HPDE6-E6E7 (cell line): ENCODE measurements around the gene BCDIN3D.

Source experiments
- DNase-seq: peaks from one replicate; pipeline ENCODE4 v3.0.0; 2011; ENCODE audit warnings: missing footprints; ENCODE audit errors: extremely low spot score

Gene BCDIN3D

DNA sequence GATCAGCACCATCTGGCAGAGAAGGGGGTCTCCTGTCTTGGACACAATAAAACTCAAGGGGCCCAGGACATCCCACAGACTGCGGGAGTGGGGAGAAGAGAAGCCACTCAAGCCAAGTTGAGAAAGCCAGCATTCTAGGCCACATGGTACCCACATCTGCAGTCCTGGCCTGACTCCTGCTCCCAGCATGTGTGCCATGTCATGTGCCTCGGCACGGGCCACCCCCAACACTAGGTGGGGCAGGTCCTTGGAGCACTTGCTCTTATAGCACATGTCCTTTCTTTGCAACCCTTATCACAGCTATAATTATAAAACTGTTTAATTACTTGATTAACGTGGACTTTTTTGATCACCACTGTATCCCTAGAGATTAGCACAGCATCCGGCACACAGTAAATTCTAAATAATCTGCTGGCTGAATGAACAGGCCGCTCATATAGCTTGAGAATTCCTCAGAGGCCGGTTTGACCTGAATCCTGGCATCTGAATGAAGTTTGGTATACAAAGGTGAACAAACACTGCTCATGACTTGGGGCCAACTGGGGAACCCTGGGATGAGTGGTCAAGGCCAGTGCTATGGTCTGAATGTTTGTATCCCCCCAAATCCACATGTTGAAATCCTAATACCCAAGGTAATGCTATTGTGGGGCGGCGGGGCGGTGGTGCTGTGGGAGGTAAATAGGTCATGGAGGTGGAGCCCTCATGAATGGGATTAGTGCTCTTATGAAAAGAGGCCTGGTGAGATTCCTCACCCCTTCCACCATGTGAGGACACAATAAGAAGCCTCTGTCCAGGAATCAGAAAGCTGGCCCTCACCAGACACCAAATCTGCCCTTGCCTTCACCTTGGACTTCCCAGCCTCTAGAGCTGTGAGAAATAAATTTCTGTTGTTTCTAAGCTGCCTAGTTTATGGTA, 21.3 kb downstream of the BCDIN3D start:
- no peak for DNase-seq

DNA sequence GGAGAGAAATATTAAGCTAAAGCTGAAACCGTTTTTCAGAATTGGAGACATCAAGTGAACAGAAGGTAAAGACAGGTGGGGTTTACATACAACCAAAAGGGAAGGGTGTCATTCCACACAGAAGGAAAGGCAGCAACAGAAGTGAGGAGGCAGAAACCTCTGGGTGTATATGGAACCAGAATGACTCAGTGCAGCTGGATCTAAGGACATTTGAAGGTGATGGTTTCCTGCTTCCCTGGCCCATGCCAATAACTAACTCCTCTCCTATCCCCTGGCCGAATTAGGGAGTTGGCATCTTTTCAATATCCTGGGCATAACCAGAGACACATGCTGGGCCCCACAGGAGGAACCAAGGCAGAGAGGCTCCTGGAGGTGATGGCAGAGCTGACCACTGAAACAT, 23.1 kb downstream of the BCDIN3D start:
- no peak for DNase-seq

DNA sequence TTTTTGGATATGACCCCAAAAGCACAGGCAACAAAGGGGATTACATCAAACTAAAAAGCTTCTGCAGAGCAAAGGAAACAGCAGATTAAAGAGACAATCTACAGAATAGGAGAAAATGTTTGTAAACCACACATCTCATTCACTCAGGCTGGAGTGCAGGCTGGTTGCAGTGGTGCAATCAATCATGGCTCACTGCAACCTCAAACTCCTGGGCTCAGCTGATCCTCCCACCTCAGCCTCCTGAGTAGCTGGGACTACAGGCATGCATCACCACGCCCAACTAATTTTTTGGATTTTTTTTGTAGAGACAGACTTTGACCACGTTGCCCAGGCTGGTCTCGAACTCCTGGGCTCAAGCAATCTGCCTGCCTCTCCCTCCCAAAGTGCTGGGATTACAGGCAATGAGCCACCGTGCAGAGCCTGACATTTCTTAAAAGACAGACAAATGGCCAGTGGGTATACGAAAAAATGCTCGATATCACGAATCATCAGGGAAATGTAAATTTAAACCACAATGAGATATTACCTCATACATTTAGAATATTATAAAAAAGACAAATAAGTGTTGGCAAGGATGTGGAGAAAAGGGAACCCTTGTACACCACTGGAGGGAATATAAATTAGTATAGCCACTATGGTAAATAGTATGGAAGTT, 24.5 kb downstream of the BCDIN3D start:
- no peak for DNase-seq

DNA sequence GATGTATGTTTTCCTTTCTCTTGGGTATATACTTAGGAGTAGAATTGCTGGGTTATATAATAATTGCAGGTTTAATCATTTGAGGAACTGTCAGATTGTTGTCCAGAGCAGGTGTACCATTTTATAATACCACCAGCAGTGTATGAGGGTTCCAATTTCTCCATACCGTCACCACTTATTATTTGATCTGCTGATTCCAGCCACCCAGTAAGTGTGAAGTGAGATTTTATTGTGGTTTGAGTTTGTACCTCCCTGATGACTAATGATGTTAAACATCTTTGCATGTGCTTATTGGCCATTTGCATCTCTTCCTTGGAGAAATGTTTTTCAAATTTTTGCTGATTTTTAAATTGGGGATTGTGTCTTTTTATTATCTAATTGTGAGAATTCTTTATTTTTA, 29.8 kb downstream of the BCDIN3D start:
- no peak for DNase-seq

DNA sequence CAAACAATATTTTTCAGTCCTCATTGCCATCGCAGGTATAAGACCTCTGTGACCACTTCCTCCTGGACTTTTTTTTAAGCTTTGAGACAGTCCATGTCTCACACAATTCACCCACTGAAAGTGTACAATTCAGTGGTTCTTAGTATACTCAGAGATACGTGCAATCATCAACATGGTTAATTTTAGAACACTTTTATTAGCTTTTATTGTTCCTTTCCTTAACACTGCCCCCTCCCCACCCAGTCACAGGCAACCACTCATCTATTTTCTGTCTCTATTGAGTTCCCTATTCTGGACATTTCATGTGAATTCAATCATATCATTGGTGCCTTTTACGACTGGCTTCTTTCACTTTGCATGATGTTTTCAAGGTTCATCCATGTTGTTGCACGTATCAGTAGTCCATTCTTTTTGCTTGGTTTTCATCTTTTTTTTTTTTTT, 30.9 kb downstream of the BCDIN3D start:
- DNase-seq: no peak

DNA sequence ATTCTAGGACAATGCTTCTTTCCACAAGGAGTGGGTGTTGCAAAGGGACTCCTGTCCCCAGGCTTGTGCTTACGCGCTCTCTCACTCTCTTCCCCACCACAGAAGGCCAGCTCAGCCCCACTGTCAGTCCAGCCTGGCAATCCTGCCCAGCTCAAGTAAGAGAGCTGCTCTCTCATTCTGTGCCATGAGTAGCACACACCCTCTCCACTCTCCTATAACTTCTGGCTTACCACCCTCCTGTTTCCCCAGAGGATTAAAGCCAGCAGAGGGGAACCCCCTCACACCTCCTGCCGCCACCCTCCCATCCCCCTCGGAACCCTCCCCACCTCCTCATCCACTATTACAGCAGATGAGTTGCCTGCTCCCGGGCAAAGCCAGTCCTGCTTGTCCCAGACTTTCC, 31.8 kb downstream of the BCDIN3D start:
- no peak for DNase-seq

DNA sequence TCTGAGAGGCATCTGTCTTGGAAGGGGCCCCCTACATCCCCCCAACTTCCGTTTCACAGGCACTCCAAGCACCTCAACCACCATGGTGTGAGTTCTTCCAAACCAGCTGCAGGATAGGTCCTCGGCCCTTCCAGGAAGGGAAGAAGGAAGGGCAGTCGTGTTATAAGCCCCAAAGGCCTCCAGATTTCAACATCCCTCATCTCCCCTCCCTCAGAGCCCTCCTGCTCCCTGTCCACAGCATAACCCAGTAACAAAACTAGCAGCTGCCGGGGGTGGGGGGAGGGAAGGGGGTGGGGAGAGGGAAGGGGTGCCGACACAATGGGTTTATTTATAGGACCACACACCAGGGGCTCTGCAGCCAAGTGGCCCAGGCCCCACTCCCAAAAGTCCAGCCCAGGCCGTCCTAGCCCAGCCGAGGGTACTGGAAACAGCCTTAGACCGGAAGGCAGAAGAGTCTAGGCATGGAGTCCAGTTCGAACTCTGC, 33.0 kb downstream of the BCDIN3D start:
- no peak for DNase-seq

DNA sequence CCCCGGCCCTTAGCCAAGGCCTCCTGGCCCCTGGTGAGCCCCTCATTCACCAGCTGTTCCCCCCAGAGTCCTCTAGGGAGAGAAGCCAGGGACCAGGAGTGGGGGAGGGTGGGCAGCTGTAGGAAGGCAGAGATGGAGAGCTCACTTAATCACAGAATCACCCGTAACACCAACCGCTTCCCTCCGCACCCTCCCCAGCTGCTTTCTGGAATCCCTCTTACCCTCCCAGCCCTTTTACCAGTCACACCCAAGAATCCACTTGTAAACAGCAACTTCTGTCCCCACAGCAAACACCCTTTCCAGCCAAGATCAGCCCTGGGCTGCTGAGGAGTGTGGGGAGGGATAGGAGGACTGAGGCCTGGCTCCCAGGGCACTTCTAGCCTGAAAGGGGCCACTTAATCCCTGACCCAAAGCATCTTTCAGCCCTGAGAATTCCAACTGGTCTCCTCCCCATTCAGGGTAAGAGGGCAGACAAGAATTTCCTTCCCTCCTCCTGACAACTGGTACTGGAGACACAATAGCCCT, 33.5 kb downstream of the BCDIN3D start:
- no peak for DNase-seq

DNA sequence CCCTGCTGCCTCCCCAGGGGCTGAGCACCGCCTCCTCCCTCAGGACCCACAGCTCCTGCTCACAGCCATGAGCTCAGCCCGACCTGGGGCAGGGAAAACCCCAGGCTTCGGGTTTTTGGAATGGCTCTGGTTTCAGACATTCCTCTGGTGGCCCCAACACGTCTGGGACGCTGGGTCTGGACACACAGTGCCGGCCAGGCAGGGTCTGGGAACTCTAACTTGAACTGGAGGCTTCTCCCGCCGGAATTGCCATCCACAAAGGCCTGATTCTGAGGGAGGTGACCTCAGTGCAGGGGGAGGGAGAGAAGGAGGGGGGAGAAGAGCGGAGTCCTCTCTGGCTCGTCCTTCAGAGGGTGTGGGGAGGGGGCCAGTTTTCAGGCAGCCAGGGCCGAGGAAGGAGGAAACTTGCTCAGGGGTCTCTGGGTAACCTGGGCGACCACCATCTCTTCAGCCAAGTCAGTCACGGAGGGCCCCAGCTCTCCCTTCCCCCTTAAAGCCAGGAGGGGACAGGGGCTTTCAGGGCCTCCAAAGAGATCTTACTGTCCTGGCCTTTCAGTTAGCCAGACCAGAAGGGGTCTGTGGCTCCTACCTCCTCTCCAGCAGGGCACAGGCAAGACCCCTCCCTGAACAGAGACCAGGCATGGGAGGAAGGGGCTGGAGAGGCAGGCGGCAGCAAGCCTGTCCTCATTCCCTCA, 34.1 kb downstream of the BCDIN3D start:
- DNase-seq: no peak

DNA sequence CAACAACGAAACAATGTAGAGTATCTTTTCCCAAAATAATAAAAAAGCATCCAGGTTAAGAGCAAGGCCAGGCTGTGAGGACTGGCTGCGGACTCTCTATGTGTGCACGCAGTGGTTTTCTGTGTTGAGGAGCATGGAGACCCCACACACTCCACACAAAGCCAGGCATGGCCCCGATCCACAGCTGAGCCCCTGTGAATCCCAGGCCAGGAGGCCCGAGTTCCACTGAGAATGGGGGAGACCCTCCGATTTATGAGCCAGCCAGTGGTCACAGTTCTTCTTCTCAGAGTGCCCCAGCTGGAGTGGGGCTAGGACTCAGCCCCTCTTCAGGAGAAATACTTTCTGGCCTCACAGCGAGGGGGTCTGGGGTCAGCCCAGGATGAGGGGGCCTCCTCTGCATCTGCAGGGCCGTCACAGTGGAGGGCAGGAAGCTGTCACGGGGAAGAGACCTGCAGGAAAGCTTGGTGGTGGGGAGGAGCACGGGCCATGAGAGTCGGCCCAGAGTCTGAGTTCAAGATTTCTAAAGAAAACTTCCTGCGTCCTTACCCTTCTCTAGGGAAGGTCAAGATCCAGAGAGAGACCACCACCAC, 34.8 kb downstream of the BCDIN3D start:
- DNase-seq: no peak

DNA sequence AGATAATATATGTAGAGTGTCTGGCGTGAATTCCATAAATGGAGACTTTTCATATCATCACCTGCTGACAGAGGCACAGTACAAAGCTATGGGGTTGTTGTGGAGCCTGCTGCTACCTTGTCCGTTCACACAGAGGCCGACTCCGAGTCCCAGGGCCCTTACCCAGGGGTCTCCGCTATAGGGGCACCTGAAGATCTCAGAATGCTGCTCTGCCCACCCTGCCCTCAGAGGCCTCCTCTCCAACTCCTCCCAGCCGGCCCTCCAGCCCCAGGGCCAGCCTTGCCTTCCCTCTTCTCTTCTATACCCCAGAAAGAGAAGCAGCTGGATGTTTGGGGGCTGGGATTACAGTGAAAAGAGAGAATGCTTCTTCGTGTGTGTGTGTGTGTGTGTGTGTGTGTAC, 36.0 kb downstream of the BCDIN3D start:
- no peak for DNase-seq

DNA sequence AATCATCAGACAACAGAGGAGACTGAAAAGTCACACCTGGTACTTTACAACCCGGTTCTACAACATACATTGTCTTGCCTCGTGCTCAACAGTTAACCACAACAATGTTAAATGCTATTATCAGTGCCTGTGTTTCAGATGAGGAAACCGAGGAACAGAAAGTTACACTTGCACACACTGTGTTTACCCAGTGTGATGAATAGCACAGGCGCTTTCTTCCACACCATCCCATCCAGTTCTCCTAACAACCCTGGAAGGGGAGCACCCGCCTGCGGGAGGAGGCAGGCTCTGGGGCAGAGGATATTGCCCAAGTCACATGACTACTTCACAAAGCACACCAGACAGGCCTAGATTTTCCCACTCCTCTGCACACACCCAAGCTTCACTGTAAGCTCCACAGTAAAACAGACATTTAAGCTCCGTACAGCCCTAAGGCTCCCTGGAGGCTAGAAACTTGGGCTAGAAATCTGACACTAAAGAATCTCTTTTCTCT, 36.5 kb downstream of the BCDIN3D start:
- no peak for DNase-seq

DNA sequence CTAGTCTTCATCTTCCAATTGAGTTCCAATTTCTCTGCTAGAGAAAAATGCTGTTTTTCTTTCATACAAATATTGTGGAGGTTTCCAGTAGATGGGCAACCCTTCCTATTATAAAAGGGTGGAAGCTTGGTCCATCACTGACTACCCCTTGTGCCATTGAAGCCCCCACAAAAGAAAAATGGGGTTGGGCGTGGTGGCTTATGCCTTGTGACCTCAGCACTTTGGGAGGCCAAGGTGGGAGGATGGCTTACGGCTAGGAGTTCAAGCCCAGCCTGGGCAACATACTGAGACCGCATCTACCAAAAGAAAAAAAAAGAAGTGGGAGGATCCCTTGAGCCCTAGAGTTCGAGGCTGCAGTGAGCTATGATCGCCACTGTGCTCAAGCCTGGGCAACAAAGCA, 37.5 kb downstream of the BCDIN3D start:
- no peak for DNase-seq

DNA sequence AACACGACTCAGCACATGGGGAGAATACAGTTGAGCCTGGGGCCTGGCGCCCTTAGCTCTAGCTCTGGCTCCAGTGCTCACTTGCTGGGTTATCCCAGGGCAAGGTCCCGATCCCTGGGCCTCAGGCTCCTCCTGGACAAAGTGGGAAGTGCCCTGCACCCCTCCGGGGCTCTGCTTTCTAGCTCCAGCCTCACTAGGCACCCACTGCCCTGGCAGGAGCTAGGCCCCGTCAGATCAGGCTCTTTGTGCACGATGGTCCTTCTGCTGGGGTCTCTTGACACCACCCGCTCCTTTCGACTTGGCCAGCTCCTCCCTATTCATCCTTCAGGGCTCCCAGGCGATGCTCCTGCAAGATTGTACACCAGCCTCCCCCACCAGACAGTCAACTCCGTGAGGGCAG, 38.1 kb downstream of the BCDIN3D start:
- no peak for DNase-seq

DNA sequence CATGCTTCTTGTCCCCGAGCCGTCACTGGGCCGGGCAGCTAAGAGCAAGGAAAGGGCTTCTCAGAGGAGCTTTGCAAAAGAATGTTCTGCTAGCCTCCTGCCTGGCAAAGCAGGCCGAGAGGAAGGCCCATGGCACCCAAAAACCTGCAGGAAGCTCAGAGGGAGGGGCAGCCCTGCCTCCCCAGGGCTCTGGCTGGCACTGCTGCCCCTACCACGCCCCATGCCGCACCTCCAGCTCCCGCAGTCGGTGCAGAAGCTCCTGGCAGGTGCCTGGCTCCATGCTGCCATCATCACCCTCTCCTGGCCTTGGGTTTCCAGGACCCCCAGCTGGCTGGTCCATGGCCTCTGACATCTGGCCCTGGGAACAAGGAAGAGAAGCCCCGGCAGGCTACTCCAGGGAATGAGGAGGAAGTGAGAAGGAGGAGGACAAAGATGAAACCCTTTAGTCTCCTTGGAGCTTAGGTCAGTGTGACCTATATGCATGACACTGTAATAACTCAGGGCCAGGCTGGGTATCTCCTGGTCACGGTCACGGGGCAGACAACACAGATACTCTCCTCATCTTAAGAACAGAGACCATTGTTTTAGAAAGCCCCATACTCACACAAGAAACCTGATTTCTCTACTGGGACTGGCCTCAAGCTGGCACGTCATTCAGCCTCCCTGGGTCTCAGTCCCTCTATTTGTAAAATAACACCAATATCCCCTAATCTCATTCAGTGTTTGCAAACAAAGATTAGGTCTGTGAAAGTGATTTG, 39.0 kb downstream of the BCDIN3D start:
- no peak for DNase-seq

DNA sequence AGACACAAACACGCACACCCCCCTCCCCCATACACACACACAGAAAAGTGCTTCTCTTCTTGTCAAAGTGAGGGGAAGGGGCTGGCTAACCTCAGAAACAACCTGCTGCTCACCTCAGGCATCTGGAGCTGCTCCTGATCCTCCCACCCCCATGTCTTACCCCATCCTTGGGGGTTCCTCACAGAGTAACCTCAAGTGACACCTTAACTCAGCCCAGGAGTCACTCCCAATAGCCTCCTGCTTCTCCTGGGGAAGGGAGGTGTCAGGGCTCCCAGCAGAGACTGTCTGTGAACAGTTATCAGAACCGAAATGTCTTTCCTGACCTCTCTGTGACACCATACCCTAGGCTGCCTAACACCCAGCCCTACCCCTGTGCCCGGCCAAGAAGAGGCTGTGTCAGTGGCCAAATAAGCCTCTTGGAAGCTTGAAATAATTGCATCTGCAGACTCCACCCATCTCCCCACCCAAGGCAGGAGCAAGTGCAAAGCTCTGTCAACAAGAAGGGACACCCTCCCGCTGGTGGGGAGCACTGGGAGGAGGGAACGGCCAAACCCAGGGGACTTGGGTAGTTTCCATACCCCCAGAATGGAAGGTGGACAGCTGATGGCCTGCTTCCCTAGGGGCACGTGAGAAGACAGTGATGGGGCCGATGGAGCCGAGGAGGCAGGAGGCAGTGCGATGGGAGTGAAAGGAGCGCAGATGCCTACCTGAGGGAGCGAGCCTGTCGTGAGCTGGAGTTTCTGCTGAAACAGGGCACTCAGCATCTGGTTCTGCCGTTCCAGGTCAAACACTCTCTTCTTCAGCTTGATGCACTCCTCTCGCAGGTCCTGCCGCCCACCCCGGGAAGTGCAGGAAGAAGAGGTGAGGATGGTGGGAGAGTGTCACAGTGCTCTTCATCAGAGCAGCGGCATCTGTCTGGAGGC, 41.5 kb downstream of the BCDIN3D start:
- DNase-seq: no peak

DNA sequence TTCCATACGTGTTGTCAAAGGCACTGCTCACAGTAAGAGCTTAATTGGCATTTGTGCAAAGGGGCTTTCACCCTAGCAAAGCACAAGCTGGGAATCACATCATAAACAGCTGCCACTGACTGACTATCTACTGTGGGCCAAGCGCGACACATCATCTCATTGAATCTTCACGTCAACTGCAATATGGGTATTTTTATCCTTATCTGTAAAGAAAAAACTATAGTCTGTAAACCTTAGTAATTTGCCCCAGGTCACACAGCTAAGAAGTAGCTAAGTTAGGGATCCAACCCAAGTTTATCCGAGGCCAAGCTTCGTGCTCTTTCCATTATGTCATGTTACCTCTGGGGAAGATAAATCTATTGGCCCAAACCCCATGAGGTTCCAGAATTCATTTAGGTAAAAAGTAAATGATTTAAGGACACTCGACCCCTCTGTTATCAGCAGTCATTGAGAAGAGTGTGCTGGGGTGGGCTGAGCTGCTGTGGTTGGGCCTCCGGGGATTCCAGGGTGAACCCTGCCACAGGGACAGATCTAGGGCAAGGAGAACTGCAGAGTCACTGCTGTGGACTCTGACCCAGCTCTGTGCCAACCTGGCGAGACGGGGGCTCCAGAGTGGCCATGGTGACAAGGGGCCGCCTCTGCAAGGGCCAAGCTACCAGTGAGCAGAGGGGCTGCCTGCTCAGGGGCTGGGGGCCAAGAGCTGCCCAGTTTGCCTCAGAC, 42.3 kb downstream of the BCDIN3D start:
- no peak for DNase-seq

DNA sequence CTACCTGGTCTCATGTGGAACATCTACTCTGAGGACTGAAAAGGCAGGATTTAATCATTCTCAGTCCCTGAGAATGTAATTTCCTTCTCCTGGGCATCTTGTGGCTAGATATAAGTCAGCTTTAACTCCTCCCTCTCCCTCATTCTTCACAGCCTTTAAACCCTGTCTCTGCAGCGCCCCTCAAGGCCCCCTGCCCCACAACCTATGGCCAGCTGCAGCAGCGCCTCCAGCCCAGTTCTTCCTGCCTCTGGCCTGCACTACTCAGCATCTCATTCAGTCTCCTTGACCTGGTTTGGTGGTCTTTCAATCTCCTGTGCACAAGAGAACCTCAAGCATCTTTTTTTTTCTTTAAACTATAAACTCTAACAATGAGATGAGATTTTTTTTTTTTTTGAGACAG, 44.0 kb downstream of the BCDIN3D start:
- DNase-seq: no peak

DNA sequence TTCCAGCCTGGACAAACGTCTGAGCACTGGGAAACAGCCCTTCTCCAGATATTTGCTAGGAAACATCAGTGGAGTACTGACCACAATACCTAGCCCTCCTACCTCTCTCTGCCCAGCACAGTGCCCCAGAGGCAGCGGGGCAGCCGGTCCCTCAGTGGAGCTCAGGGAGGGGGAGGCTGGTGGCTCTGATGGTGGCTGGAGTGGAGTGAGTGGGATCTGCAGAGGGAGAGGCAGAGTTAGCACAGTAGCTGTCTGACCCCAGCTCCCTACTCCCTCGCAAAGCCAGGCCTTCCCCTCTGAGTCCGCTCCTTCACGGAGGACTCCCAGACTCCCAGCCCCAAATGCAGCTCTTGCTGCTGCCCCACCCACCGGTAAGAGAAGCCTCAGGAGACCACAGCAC, 44.7 kb downstream of the BCDIN3D start:
- DNase-seq: no peak
